HG03095 (cell line): ENCODE results near the gene ZNF780B.
"Not testable (repeated sequence)": the region's sequence is repeated elsewhere in the genome, so short reads cannot be mapped to it uniquely, and the experiment has no call there.

Experiments
- ATAC-seq: cut with Tn5 transposase; IDR thresholded peaks from one replicate; pipeline ENCODE4 v1.9.1; 2021; ENCODE audit warnings: moderate library complexity; ENCODE audit not compliant: unreplicated experiment

Gene ZNF780B

DNA sequence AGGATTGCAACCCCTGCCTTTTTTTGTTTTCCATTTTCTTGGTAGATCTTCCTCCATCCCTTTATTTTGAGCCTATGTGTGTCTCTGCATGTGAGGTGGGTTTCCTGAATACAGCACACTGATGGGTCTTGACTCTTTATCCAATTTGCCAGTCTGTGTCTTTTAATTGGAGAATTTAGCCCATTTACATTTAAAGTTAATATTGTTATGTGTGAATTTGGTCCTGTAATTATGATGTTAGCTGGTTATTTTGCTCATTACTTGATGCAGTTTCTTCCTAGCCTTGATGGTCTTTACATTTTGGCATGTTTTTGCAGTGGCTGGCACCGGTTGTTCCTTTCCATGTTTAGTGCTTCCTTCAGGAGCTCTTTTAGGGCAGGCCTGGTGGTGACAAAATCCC, 14.3 kb downstream of the ZNF780B start:
- not testable (repeated sequence) for ATAC-seq

DNA sequence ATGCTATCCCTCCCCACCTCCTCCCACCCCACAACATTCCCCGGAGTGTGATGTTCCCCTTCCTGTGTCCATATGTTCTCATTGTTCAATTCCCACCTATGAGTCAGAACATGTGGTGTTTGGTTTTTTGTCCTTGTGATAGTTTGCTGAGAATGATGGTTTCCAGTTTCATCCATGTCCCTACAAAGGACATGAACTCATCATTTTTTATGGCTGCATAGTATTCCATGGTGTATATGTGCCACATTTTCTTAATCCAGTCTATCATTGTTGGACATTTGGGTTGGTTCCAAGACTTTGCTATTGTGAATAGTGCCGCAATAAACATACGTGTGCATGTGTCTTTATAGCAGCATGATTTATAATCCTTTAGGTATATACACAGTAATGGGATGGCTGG, 18.0 kb downstream of the ZNF780B start:
- not testable (repeated sequence) for ATAC-seq

GRCh38 chr19:40035996-40036395, 20.0 kb downstream of the ZNF780B start:
- no peak for ATAC-seq

GRCh38 chr19:40033989-40034560, 22.0 kb downstream of the ZNF780B start:
- no peak for ATAC-seq

DNA sequence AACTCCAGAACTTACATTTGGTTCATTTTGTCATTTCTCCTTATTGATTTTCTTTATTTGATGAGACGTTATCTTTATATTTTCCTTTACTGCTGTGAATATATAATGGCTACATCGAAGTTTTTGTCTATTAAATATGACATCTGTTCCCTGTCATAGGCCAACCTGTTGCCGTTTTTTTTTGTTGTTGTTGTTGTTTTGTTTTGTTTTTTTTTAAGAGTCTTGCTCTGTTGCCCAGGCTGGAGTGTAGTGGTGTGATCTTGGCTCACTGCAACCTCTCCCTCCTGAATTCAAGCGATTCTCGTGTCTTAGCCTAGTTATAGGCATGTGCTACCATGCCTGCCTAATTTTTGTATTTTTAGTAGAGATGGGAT, 29.4 kb downstream of the ZNF780B start:
- ATAC-seq: no peak

- ATAC-seq: no peak
Measured at GRCh38 chr19:40025938-40026596, 30.0 kb downstream of the ZNF780B start.

GRCh38 chr19:40023969-40024368, 32.1 kb downstream of the ZNF780B start:
- ATAC-seq: no peak

- no peak for ATAC-seq
Measured at GRCh38 chr19:40013991-40014390, 42.0 kb downstream of the ZNF780B start.

DNA sequence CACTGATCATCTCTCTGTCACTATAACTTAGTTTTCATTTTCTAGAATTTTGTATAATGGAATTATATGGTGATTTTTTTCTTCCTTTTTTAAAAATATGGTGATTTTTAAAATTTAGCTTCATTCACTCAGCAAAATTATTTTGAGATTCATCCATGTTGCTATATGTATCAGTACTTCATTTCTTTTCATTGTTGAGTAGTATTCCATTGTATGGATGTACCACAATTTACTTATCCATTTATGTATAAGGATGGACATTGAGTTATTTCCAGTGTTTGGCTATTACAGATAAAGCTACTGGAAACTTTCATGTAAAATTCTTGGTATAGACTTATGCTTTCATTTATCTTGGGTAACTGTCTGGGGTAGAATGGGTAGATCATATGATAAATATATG, 46.4 kb downstream of the ZNF780B start:
- no peak for ATAC-seq

GRCh38 chr19:40006273-40006691, 49.7 kb downstream of the ZNF780B start:
- no peak for ATAC-seq

DNA sequence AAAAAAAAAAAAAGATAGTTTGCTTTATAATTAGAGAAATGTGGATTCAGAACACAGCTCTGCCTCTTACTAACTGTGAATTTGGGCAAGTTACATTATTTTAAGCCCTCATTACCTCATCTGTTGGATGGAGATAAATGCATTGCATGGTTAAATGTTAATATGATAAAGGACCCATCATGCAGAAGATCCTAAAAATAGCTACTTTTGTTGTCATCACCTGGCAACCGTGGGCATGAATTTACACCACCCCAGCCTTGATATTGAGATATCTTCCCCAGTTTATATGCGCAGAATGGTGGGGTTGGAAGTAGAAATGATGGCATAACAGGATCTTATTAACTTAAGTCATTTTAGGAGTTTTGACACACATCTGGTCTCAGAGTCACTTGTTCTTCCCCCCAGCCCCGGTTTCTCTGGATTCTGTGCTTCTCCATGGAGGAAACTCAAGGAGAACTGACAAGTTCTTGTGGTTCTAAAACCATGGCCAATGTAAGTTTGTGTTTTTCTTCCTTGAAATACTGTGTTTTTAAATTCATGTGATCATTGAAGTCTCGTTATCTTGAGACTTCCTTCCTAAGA, 50.2 kb downstream of the ZNF780B start:
- ATAC-seq: no peak

GRCh38 chr19:39998501-39998900, 57.5 kb downstream of the ZNF780B start:
- no peak for ATAC-seq

DNA sequence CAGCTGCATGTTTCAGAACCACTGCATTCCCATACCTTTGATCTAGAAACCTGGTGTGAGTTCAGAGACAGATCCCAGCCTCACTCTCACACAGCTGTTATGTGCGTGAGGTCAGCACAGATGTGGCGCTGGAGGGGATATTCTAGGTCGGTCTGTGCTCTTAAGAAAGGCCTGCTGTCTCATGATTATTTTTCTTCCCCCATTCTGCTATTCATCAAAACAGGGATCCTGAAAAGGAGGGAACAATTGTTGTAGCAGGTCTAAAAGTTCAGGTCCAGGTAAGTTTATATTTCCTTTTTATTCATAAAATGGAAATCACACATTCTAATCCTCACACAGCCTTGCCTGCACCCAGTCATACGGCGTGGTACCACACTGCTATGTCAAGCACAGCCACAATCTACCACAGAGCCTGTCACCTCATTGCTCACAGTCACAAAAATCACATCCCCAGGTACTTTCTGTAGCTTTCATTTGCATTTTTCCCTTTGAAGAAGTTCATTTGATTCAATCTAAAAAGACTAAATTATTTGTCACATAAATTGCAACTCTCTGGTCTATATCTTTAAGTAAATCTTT, 58.3 kb downstream of the ZNF780B start:
- no peak for ATAC-seq

- ATAC-seq: peak; percentile 88
Measured at GRCh38 chr19:39996811-39997637, 59.0 kb downstream of the ZNF780B start, which contains the start of gene ZNF546. Gene ZNF546, plus strand, starts transcription at chr19:39997060. Its CDS starts 1,267 bp downstream, at chr19:39998327.

DNA sequence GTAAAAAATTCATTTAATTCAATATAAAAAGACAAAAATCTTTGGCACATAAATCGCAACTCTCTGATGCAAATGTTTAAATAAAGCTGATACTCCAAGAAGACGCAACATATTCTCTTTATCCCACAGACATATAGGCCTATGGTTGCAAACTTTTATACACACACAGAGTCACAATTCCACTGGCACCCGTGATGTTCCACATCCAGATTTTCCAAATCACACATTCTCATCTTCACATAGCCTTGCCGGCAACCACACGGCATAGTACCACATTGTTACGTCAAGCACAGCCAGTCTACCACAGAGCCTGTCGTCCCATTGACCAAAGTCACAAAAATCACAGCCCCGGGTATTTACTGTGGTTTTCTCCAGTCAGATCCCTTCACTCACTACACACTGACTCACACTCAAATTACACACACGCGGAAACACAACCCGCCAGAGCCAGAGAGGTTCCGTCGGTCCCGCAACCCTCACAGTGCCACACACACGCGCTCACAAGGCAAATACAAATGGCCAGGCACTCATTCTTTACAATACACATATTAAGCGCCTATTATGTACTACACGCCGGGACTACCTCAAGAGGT, 59.7 kb downstream of the ZNF780B start:
- ATAC-seq: peak; percentile 29

DNA sequence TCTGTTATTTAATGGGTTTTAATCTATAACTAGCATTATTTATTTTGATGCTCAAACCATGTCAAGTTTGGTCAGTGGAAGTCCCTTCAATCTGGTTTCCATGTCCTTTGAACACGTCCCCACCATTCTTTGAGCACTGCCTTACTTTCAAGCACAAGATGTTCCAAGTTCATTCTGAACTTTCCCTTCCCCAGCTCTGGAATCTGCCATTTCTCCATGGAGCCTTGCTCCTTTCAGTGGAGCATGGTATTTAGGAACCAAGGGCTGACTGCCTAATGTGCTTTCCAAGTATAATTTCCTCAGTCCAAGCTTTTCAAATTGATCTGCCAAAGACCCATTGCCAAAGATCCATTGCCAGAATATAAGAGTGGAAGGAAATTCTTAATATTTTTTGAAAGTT, 60.2 kb downstream of the ZNF780B start:
- ATAC-seq: no peak

GRCh38 chr19:39994361-39994760, 61.7 kb downstream of the ZNF780B start:
- no peak for ATAC-seq

GRCh38 chr19:39993605-39994004, 62.4 kb downstream of the ZNF780B start:
- no peak for ATAC-seq

DNA sequence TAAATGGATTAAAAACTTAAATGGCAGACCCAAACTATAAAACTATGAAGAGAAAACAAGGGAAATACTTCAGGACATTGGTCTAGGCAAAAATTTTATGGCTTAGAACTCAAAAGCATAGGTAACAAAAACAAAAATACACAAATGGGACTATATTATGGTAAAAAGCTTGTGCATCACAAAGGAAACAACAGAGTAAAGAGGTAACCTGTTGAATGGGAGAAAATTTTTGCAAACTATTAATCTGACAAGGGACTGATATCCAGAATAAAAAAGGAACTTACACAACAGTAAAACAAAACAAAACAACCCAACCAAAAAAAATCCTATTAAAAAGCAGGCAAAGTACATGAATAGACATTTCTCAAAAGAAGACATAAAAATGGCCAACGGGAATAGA, 68.4 kb downstream of the ZNF780B start:
- no peak for ATAC-seq

GRCh38 chr19:39987167-39987566, 68.9 kb downstream of the ZNF780B start:
- no peak for ATAC-seq

DNA sequence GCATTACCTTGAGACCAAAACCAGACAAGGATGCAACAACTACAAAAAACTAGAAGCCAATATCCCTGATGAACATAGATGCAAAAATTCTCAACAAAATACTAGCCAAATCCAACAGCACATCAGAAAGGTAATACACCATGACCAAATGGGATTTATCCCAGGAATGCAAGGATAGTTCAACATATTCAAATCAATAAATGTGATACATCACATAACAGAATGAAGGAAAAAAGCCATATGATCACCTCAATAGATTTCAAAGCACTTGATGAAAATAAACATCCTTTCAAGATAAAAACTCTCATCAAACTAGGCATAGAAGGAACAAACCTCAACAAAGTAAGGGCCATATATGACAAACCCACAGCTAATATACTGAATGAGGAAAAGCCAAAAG, 69.4 kb downstream of the ZNF780B start:
- no peak for ATAC-seq
